Panc1 (cell line): ENCODE results near the gene SORL1-AS1.

Source experiments
- ATAC-seq: fragments of 200-7000 bp; cut with Tn5 transposase; 2 replicates; pipeline ENCODE4 v1.9.1; 2020; ENCODE audit warnings: mild to moderate bottlenecking, moderate library complexity
- BruUV-seq: library from RNA; stranded (reverse); fragments of 400-500 nt; replicated peaks from 2 replicates; lab custom pipeline; 2021; lab: Mats Ljungman, UMichigan
- CTCF ChIA-PET: fragments of 300-600 bp; sonication (Branson Sonifier 250); formaldehyde crosslinking; loops from one replicate; lab custom pipeline; 2022; ENCODE audit warnings: antibody characterized with exemption; lab: Charles Lee
- POLR2A ChIA-PET: fragments of 300-600 bp; sonication (Branson Sonifier 250); formaldehyde crosslinking; loops from one replicate; lab custom pipeline; 2022; ENCODE audit warnings: antibody characterized with exemption; lab: Charles Lee
- DNase-seq: peaks from one replicate; pipeline ENCODE4 v3.0.0-alpha.2; 2010; ENCODE audit warnings: low read depth, low spot score
- H3K27ac ChIP-seq: 2 replicates; pipeline ENCODE4 v1.5.1; 2011; ENCODE audit warnings: mild to moderate bottlenecking, low read length, inconsistent platforms
- H3K27me3 ChIP-seq: fragments of 200-500 bp; sonication (Bioruptor generic); 2 replicates; pipeline ENCODE4 v1.6.0; 2014; ENCODE audit warnings: low read length, inconsistent platforms; ENCODE audit not compliant: control insufficient read depth, insufficient read depth
- H3K36me3 ChIP-seq: fragments of 200-500 bp; sonication (Bioruptor generic); 2 replicates; pipeline ENCODE4 v1.5.1; 2014; ENCODE audit warnings: inconsistent platforms, mild to moderate bottlenecking, low read length, moderate library complexity; ENCODE audit not compliant: control insufficient read depth, insufficient read depth
- H3K4me1 ChIP-seq: 2 replicates; pipeline ENCODE4 v1.5.1; 2011; ENCODE audit warnings: inconsistent platforms, mild to moderate bottlenecking, low read length, moderate library complexity; ENCODE audit not compliant: control insufficient read depth, insufficient read depth
- H3K4me3 ChIP-seq, 2 experiments: 2 replicates each; pipeline ENCODE4 v1.5.1; 2011 to 2012; ENCODE audit warnings: low read depth in 2 of 2, low read length in 2 of 2, mild to moderate bottlenecking in 2 of 2, inconsistent platforms in 1 of 2, moderate library complexity in 1 of 2
- H3K9me3 ChIP-seq: fragments of 200-500 bp; sonication (Bioruptor generic); 2 replicates; pipeline ENCODE4 v1.5.1; 2014; ENCODE audit warnings: low read depth, mild to moderate bottlenecking, inconsistent platforms, low read length, moderate library complexity; ENCODE audit not compliant: control insufficient read depth, insufficient read depth
- POLR2AphosphoS5 ChIP-seq: IDR thresholded peaks from 2 replicates; pipeline ENCODE4 v1.6.1; 2012; ENCODE audit warnings: mild to moderate bottlenecking, low read depth, low read length, moderate library complexity
- SIN3A ChIP-seq: IDR thresholded peaks from 2 replicates; pipeline ENCODE4 v1.6.1; 2012; ENCODE audit warnings: low read depth, mild to moderate bottlenecking, low read length, moderate library complexity, borderline replicate concordance; ENCODE audit not compliant: insufficient read depth
- TCF7L2 ChIP-seq: IDR thresholded peaks from 2 replicates; pipeline ENCODE4 v1.6.1; 2011; ENCODE audit warnings: mild to moderate bottlenecking, low read depth, low read length, inconsistent platforms
- in situ Hi-C: cut with HindIII; loops from 2 replicates; pipeline ENCODE4 v1.10.0; 2016; ENCODE audit warnings: low sequenced_read_pairs, low pct_unique_long_range_greater_than_20kb
- intact Hi-C: fragments of 100-400 bp; cut with micrococcal nuclease; formaldehyde crosslinking; loops from one replicate; pipeline ENCODE4 v1.10.0; 2022; ENCODE audit not compliant: unreplicated experiment
- TF ChIP-seq, protein P1 (sequence below), 2 experiments: IDR thresholded peaks; 2 replicates each; pipeline ENCODE4 v1.6.1; 2011 to 2012; ENCODE audit warnings: low read depth in 2 of 2, control low read depth in 1 of 2, low read length in 1 of 2, mild to moderate bottlenecking in 1 of 2, moderate library complexity in 1 of 2; ENCODE audit not compliant: insufficient read depth in 1 of 2
- TF ChIP-seq, protein P2 (sequence below): fragments of 450-650 bp; IDR thresholded peaks from 2 replicates; pipeline ENCODE4 v1.5.1; 2017; ENCODE audit warnings: mild to moderate bottlenecking

The SORL1-AS1 gene

DNA sequence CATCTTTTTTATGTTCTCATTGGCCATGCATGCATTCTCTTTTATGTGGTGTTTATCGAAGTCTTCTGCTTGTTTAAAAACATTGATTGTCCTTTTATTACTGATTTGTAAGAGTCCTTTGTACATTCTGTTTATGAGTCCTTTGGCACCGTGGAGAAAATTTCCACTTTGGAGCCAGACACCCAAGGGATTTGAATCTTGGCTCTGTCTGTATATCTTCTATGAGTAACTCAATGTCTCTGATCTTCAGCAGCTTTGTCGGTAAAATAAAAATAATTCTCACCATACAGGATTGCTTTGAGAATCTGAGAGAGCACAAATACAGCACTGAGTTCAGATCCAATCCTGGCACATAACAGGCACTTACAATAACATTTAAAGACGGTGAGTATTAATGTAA lies 13.4 kb downstream of the SORL1-AS1 start:
- DNase-seq (no peak), ATAC-seq (no peak)
- no peak overlapping the region for H3K27ac ChIP-seq
- no peaks in the 10 kb centered on the region for H3K4me1 ChIP-seq
- intact Hi-C loops, result no loop called here
- no peaks in the 10 kb centered on the region; the same call in 1 of the 2 replicates for H3K27me3 ChIP-seq
- ChIA-PET POLR2A (no interaction called here), CTCF (no interaction called here)
- BruUV-seq, result no TSS peak
- TF ChIP-seq TCF7L2, result no peak
- TF ChIP-seq, protein P1, sequence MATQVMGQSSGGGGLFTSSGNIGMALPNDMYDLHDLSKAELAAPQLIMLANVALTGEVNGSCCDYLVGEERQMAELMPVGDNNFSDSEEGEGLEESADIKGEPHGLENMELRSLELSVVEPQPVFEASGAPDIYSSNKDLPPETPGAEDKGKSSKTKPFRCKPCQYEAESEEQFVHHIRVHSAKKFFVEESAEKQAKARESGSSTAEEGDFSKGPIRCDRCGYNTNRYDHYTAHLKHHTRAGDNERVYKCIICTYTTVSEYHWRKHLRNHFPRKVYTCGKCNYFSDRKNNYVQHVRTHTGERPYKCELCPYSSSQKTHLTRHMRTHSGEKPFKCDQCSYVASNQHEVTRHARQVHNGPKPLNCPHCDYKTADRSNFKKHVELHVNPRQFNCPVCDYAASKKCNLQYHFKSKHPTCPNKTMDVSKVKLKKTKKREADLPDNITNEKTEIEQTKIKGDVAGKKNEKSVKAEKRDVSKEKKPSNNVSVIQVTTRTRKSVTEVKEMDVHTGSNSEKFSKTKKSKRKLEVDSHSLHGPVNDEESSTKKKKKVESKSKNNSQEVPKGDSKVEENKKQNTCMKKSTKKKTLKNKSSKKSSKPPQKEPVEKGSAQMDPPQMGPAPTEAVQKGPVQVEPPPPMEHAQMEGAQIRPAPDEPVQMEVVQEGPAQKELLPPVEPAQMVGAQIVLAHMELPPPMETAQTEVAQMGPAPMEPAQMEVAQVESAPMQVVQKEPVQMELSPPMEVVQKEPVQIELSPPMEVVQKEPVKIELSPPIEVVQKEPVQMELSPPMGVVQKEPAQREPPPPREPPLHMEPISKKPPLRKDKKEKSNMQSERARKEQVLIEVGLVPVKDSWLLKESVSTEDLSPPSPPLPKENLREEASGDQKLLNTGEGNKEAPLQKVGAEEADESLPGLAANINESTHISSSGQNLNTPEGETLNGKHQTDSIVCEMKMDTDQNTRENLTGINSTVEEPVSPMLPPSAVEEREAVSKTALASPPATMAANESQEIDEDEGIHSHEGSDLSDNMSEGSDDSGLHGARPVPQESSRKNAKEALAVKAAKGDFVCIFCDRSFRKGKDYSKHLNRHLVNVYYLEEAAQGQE (IDR thresholded peaks at IDR 0.05; ENCODE audit: insufficient read depth in 1 of 2, low read depth in 2 of 2, low read length in 1 of 2), result no peak
- TF ChIP-seq POLR2AphosphoS5, result no peak
- no peak for TF ChIP-seq SIN3A
- TF ChIP-seq, protein P2, sequence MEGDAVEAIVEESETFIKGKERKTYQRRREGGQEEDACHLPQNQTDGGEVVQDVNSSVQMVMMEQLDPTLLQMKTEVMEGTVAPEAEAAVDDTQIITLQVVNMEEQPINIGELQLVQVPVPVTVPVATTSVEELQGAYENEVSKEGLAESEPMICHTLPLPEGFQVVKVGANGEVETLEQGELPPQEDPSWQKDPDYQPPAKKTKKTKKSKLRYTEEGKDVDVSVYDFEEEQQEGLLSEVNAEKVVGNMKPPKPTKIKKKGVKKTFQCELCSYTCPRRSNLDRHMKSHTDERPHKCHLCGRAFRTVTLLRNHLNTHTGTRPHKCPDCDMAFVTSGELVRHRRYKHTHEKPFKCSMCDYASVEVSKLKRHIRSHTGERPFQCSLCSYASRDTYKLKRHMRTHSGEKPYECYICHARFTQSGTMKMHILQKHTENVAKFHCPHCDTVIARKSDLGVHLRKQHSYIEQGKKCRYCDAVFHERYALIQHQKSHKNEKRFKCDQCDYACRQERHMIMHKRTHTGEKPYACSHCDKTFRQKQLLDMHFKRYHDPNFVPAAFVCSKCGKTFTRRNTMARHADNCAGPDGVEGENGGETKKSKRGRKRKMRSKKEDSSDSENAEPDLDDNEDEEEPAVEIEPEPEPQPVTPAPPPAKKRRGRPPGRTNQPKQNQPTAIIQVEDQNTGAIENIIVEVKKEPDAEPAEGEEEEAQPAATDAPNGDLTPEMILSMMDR, result no peak
- no peaks in the 10 kb centered on the region for H3K9me3 ChIP-seq
- H3K36me3 ChIP-seq, result no peaks in the 10 kb centered on the region
- in situ Hi-C loops, result no loop called here
- H3K4me3 ChIP-seq, result no peak overlapping the region

DNA sequence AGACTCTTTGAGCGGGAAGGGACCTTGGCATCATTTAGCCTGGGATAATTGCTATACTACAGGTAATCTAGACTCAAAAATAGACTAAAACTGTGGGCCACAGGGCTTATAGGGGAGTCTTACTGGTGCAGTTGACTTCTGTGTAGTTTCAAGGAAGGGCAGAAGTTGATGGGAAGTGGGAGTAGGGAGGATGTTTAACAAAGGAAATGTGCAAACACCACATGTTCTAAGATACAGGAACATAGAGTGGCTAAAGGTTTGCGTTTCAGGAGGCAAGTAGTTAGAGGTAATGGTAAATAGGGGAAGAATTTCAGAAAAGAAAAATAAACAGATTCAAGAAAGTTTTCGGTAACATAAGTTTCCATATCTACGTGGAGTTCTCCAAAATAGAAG lies 15.1 kb downstream of the SORL1-AS1 start:
- ATAC-seq, result no peak
- intact Hi-C loops (no loop called here), in situ Hi-C loops (no loop called here)
- BruUV-seq, result no TSS peak
- ChIA-PET CTCF (no interaction called here), POLR2A (no interaction called here)
- no peaks in the 10 kb centered on the region for H3K36me3 ChIP-seq
- no peak overlapping the region for H3K27ac ChIP-seq
- H3K27me3 ChIP-seq, result no peaks in the 10 kb centered on the region; the same call in 1 of the 2 replicates
- no peak overlapping the region for H3K4me3 ChIP-seq
- H3K4me1 ChIP-seq, result no peaks in the 10 kb centered on the region
- no peak for TF ChIP-seq TCF7L2
- TF ChIP-seq, protein P2, result no peak
- no peak for DNase-seq
- H3K9me3 ChIP-seq, result no peaks in the 10 kb centered on the region
